Fibroblast of lung (primary cell): ENCODE data around the gene NR6A1.

ENCODE experiments used
- CTCF ChIP-seq, 2 donors: IDR thresholded peaks in 1 of 2; conservative IDR thresholded peaks in 1 of 2; 1 replicate in 1 of 2; 2 replicates in 1 of 2; pipeline ENCODE4 v1.5.1; 2011 to 2012; ENCODE audit warnings: low read length in 2 of 2, control low read depth in 1 of 2, inconsistent platforms in 1 of 2, low read depth in 1 of 2, mild to moderate bottlenecking in 1 of 2
- EZH2 ChIP-seq: IDR thresholded peaks from 2 replicates; pipeline ENCODE4 v1.5.1; 2012; ENCODE audit warnings: low read length, control low read depth, mild to moderate bottlenecking; ENCODE audit errors: missing control alignments

- TF ChIP-seq EZH2, result no peak
- no peak for TF ChIP-seq CTCF (conservative IDR thresholded peaks at IDR 0.05 in 1 of 2, IDR thresholded peaks at IDR 0.05 in 1 of 2; ENCODE audit: low read depth in 1 of 2, low read length in 2 of 2)
Measured at GRCh38 chr9:124623966-124624734, 147.0 kb downstream of the NR6A1 start.
